ENCODE measurements around the gene GLG1. TPM values are rescaled to one million over a fixed set of nuclear protein-coding genes. Genes with fewer than 3 reads are reported as not detected.

Gene GLG1
- total RNA-seq, 3 donors from 2014 or later = 45.1 to 52.4 (median 45.4) TPM

GRCh38 chr16:74575175-74575806 is 31.6 kb downstream of the GLG1 start:
- no peaks in the 10 kb centered on the region for H3K9me3 Mint-ChIP-seq
- H3K4me1 Mint-ChIP-seq (ENCODE audit: low read depth) = peaks cover 68% of the 10 kb centered on the region
- no peak overlapping the region for H3K4me3 Mint-ChIP-seq
- no peaks in the 10 kb centered on the region for H3K27me3 Mint-ChIP-seq (ENCODE audit: low read depth)
- ATAC-seq (peak in 1 of 2 donors; percentile 25), DNase-seq (no peak)
- H3K36me3 Mint-ChIP-seq (ENCODE audit: insufficient read depth) = peaks cover 5% of the 10 kb centered on the region

GRCh38 chr16:74574146-74574545 is 32.8 kb downstream of the GLG1 start:
- Mint-ChIP-seq H3K27me3 (ENCODE audit: low read depth) (no peaks in the 10 kb centered on the region), H3K4me1 (ENCODE audit: low read depth) (peaks cover 67% of the 10 kb centered on the region), H3K9me3 (no peaks in the 10 kb centered on the region), H3K36me3 (ENCODE audit: insufficient read depth) (peaks cover 5% of the 10 kb centered on the region), H3K4me3 (no peak overlapping the region)
- DNase-seq (no peak), ATAC-seq (no peak)

GRCh38 chr16:74573622-74574021 is 33.3 kb downstream of the GLG1 start:
- ATAC-seq = no peak
- DNase-seq = no peak
- no peaks in the 10 kb centered on the region for H3K9me3 Mint-ChIP-seq
- H3K4me1 Mint-ChIP-seq (ENCODE audit: low read depth) = peaks cover 67% of the 10 kb centered on the region
- no peak overlapping the region for H3K4me3 Mint-ChIP-seq
- H3K36me3 Mint-ChIP-seq (ENCODE audit: insufficient read depth) = peaks cover 5% of the 10 kb centered on the region
- no peaks in the 10 kb centered on the region for H3K27me3 Mint-ChIP-seq (ENCODE audit: low read depth)

GRCh38 chr16:74570412-74571301 is 36.3 kb downstream of the GLG1 start:
- no peaks in the 10 kb centered on the region for H3K27me3 Mint-ChIP-seq (ENCODE audit: low read depth)
- H3K4me3 Mint-ChIP-seq = no peak overlapping the region
- peaks cover 76% of the 10 kb centered on the region for H3K4me1 Mint-ChIP-seq (ENCODE audit: low read depth)
- no peaks in the 10 kb centered on the region for H3K9me3 Mint-ChIP-seq
- peaks cover 6% of the 10 kb centered on the region for H3K36me3 Mint-ChIP-seq (ENCODE audit: insufficient read depth)
- DNase-seq = no peak
- ATAC-seq = no peak

GRCh38 chr16:74568961-74569631 is 37.8 kb downstream of the GLG1 start:
- Mint-ChIP-seq H3K4me1 (ENCODE audit: low read depth) (peaks cover 81% of the 10 kb centered on the region), H3K4me3 (no peak overlapping the region), H3K27me3 (ENCODE audit: low read depth) (no peaks in the 10 kb centered on the region), H3K9me3 (no peaks in the 10 kb centered on the region), H3K36me3 (ENCODE audit: insufficient read depth) (peaks cover 1% of the 10 kb centered on the region)
- DNase-seq (no peak), ATAC-seq (peak in 1 of 2 donors; percentile 37)

GRCh38 chr16:74567901-74568300 is 39.0 kb downstream of the GLG1 start:
- ATAC-seq (no peak), DNase-seq (no peak)
- Mint-ChIP-seq H3K36me3 (ENCODE audit: insufficient read depth) (peaks cover 1% of the 10 kb centered on the region), H3K4me1 (ENCODE audit: low read depth) (peaks cover 85% of the 10 kb centered on the region), H3K4me3 (no peak overlapping the region), H3K9me3 (no peaks in the 10 kb centered on the region), H3K27me3 (ENCODE audit: low read depth) (no peaks in the 10 kb centered on the region)

- no peaks in the 10 kb centered on the region for H3K9me3 Mint-ChIP-seq
- H3K4me1 Mint-ChIP-seq (ENCODE audit: low read depth) = peaks cover 84% of the 10 kb centered on the region
- no peak overlapping the region for H3K4me3 Mint-ChIP-seq
- H3K36me3 Mint-ChIP-seq (ENCODE audit: insufficient read depth) = peaks cover 1% of the 10 kb centered on the region
- ATAC-seq (no peak), DNase-seq (no peak)
- no peaks in the 10 kb centered on the region for H3K27me3 Mint-ChIP-seq (ENCODE audit: low read depth)
Observed at GRCh38 chr16:74565378-74565777, 41.5 kb downstream of the GLG1 start.

GRCh38 chr16:74564451-74564984 is 42.4 kb downstream of the GLG1 start:
- no peak overlapping the region for H3K4me3 Mint-ChIP-seq
- no peaks in the 10 kb centered on the region for H3K27me3 Mint-ChIP-seq (ENCODE audit: low read depth)
- H3K4me1 Mint-ChIP-seq (ENCODE audit: low read depth) = peaks cover 84% of the 10 kb centered on the region
- DNase-seq (no peak), ATAC-seq (no peak)
- H3K9me3 Mint-ChIP-seq = no peaks in the 10 kb centered on the region
- peaks cover 1% of the 10 kb centered on the region for H3K36me3 Mint-ChIP-seq (ENCODE audit: insufficient read depth)

GRCh38 chr16:74563828-74564263 is 43.1 kb downstream of the GLG1 start:
- H3K4me3 Mint-ChIP-seq = no peak overlapping the region
- H3K27me3 Mint-ChIP-seq (ENCODE audit: low read depth) = no peaks in the 10 kb centered on the region
- H3K9me3 Mint-ChIP-seq = no peaks in the 10 kb centered on the region
- peak; percentile 7 for DNase-seq
- peaks cover 85% of the 10 kb centered on the region for H3K4me1 Mint-ChIP-seq (ENCODE audit: low read depth)
- peak; percentile 57 to 78 for ATAC-seq
- peaks cover 1% of the 10 kb centered on the region for H3K36me3 Mint-ChIP-seq (ENCODE audit: insufficient read depth)

GRCh38 chr16:74562117-74562516 is 44.8 kb downstream of the GLG1 start:
- Mint-ChIP-seq H3K4me3 (no peak overlapping the region), H3K4me1 (ENCODE audit: low read depth) (peaks cover 85% of the 10 kb centered on the region), H3K27me3 (ENCODE audit: low read depth) (no peaks in the 10 kb centered on the region), H3K9me3 (no peaks in the 10 kb centered on the region), H3K36me3 (ENCODE audit: insufficient read depth) (peaks cover 1% of the 10 kb centered on the region)
- no peak for ATAC-seq
- no peak for DNase-seq

GRCh38 chr16:74561626-74562025 is 45.3 kb downstream of the GLG1 start:
- Mint-ChIP-seq H3K9me3 (no peaks in the 10 kb centered on the region), H3K36me3 (ENCODE audit: insufficient read depth) (peaks cover 1% of the 10 kb centered on the region), H3K27me3 (ENCODE audit: low read depth) (no peaks in the 10 kb centered on the region), H3K4me3 (no peak overlapping the region), H3K4me1 (ENCODE audit: low read depth) (peaks cover 83% of the 10 kb centered on the region)
- no peak for ATAC-seq
- no peak for DNase-seq

- H3K27me3 Mint-ChIP-seq (ENCODE audit: low read depth) = no peaks in the 10 kb centered on the region
- DNase-seq = no peak
- no peak overlapping the region for H3K4me3 Mint-ChIP-seq
- H3K4me1 Mint-ChIP-seq (ENCODE audit: low read depth) = peaks cover 80% of the 10 kb centered on the region
- H3K36me3 Mint-ChIP-seq (ENCODE audit: insufficient read depth) = peaks cover 1% of the 10 kb centered on the region
- no peaks in the 10 kb centered on the region for H3K9me3 Mint-ChIP-seq
- no peak for ATAC-seq
Observed at GRCh38 chr16:74560912-74561311, 46.0 kb downstream of the GLG1 start.

GRCh38 chr16:74558873-74559272 is 48.0 kb downstream of the GLG1 start:
- ATAC-seq = no peak
- H3K27me3 Mint-ChIP-seq (ENCODE audit: low read depth) = no peaks in the 10 kb centered on the region
- peaks cover 61% of the 10 kb centered on the region for H3K4me1 Mint-ChIP-seq (ENCODE audit: low read depth)

GRCh38 chr16:74557275-74557674 is 49.6 kb downstream of the GLG1 start:
- H3K9me3 Mint-ChIP-seq = no peaks in the 10 kb centered on the region
- DNase-seq (no peak), ATAC-seq (no peak)
- no peaks in the 10 kb centered on the region for H3K36me3 Mint-ChIP-seq (ENCODE audit: insufficient read depth)
- H3K4me1 Mint-ChIP-seq (ENCODE audit: low read depth) = peaks cover 47% of the 10 kb centered on the region
- no peak overlapping the region for H3K4me3 Mint-ChIP-seq
- no peaks in the 10 kb centered on the region for H3K27me3 Mint-ChIP-seq (ENCODE audit: low read depth)

More at GRCh38 chr16:74558873-74559272, 48.0 kb downstream of the GLG1 start:
- no peak overlapping the region for H3K4me3 Mint-ChIP-seq
- no peaks in the 10 kb centered on the region for H3K36me3 Mint-ChIP-seq (ENCODE audit: insufficient read depth)
- no peak for DNase-seq
- H3K9me3 Mint-ChIP-seq = no peaks in the 10 kb centered on the region
